HepG2 (cell line): ENCODE data around the gene AGTPBP1. TPM values are rescaled to one million over a fixed set of nuclear protein-coding genes. Genes with fewer than 3 reads are reported as not detected.

Experiments
- HNRNPK ChIP-seq: fragments of 200-400 bp; formaldehyde crosslinking; IDR thresholded peaks from 2 replicates; pipeline ENCODE4 v1.6.1; 2018; ENCODE audit warnings: low read length, low read depth, moderate library complexity, mild to moderate bottlenecking; ENCODE audit not compliant: poor library complexity, severe bottlenecking
- HOXA3 ChIP-seq: sonication (generic); formaldehyde crosslinking; IDR thresholded peaks from 2 replicates; pipeline ENCODE4 v1.5.0; 2020; ENCODE audit warnings: missing genetic modification reagents
- KIAA2018 ChIP-seq: sonication (generic); formaldehyde crosslinking; IDR thresholded peaks from 2 replicates; pipeline ENCODE4 v1.5.0; 2020; ENCODE audit warnings: mild to moderate bottlenecking, missing genetic modification reagents, borderline replicate concordance
- KLF11 ChIP-seq: IDR thresholded peaks from 2 replicates; pipeline ENCODE4 v1.6.1; 2016; ENCODE audit warnings: missing compliant biosample characterization
- KLF16 ChIP-seq, 2 experiments: sonication (generic) in 1 of 2; formaldehyde crosslinking in 1 of 2; IDR thresholded peaks; 2 replicates each; pipeline versions ENCODE4 v1.6.1 to v1.8.0; 2016 to 2023; ENCODE audit warnings: missing genetic modification reagents in 2 of 2, missing compliant biosample characterization in 1 of 2
- MAZ ChIP-seq, 2 experiments: sonication (generic) in 1 of 2; formaldehyde crosslinking in 1 of 2; IDR thresholded peaks; 2 replicates each; pipeline versions ENCODE4 v1.5.0 to v1.6.1; 2012 to 2020; ENCODE audit warnings: low read depth in 2 of 2, mild to moderate bottlenecking in 2 of 2, borderline replicate concordance in 1 of 2, improper control_type of control experiment in 1 of 2, low read length in 1 of 2, missing genetic modification reagents in 1 of 2, moderate library complexity in 1 of 2
- NR2F1 ChIP-seq, 2 experiments: fragments of 450-650 bp in 1 of 2; formaldehyde crosslinking in 1 of 2; IDR thresholded peaks; 2 replicates each; pipeline versions ENCODE4 v1.5.0 to v1.6.1; 2016 to 2020; ENCODE audit warnings: mild to moderate bottlenecking in 1 of 2, missing compliant biosample characterization in 1 of 2, missing genetic modification reagents in 1 of 2, moderate library complexity in 1 of 2
- SP2 ChIP-seq: sonication (generic); formaldehyde crosslinking; IDR thresholded peaks from 2 replicates; pipeline ENCODE4 v1.5.1; 2020; ENCODE audit warnings: mild to moderate bottlenecking, missing genetic modification reagents
- TBX3 ChIP-seq: fragments of 450-650 bp; IDR thresholded peaks from 2 replicates; pipeline ENCODE4 v1.6.1; 2017; ENCODE audit warnings: antibody characterized with exemption, mild to moderate bottlenecking, inconsistent platforms, borderline replicate concordance
- U2AF1 ChIP-seq: fragments of 200-400 bp; formaldehyde crosslinking; optimal IDR thresholded peaks from 2 replicates; pipeline ENCODE3; 2017; ENCODE audit warnings: mild to moderate bottlenecking, low read depth, low read length
- ZNF17 ChIP-seq: sonication (generic); formaldehyde crosslinking; IDR thresholded peaks from 2 replicates; pipeline ENCODE4 v1.5.0; 2020; ENCODE audit warnings: mild to moderate bottlenecking, missing genetic modification reagents
- ZNF883 ChIP-seq: sonication (generic); formaldehyde crosslinking; IDR thresholded peaks from 2 replicates; pipeline ENCODE4 v1.5.1; 2020; ENCODE audit warnings: mild to moderate bottlenecking, missing genetic modification reagents; ENCODE audit errors: not compliant biosample characterization
- polyA plus RNA-seq, 8 experiments: library from polyadenylated mRNA; depleted of rRNA in 3 of 8; stranded (reverse) in 7 of 8; unstranded in 1 of 8; fragments of >200 nt; fragmentation: Illumina TruSeq in 4 of 8; extraction: Trizol in 4 of 8; gene quantifications; 2 replicates each; pipeline versions ENCODE4 v1.2.1 to v1.2.3, GENCODE V29; 2011 to 2016; ENCODE audit warnings: low read depth in 4 of 8, missing spikeins in 1 of 8, mixed read lengths in 1 of 8; ENCODE audit not compliant: insufficient read depth in 1 of 8
- total RNA-seq, 5 experiments: library from RNA; depleted of rRNA; stranded (reverse); fragments of >200 nt; fragmentation: Illumina TruSeq; extraction: Trizol; gene quantifications; 2 replicates each; pipeline ENCODE4 v1.2.3, GENCODE V29; 2016; ENCODE audit warnings: low read depth in 1 of 5

Gene AGTPBP1
- total and polyA plus RNA-seq, 2 of the 13 experiments (the other 11 are each of a cell fraction or from before 2014, with no cell fraction given), result 9.7 to 22.3 TPM

- TF ChIP-seq HNRNPK (no peak), ZNF17 (no peak), U2AF1 (no peak), KLF11 (CRISPR knock-in tag) (no peak), TBX3 (no peak), HOXA3 (CRISPR knock-in tag) (no peak), NR2F1 (CRISPR knock-in tag; IDR thresholded peaks at IDR 0.05) (no peak), KIAA2018 (CRISPR knock-in tag) (no peak), SP2 (CRISPR knock-in tag) (no peak), MAZ (IDR thresholded peaks at IDR 0.05; ENCODE audit: borderline replicate concordance, low read depth, low read length) (no peak), MAZ (CRISPR knock-in tag; IDR thresholded peaks at IDR 0.05; ENCODE audit: low read depth) (no peak), ZNF883 (CRISPR knock-in tag) (no peak), KLF16 (CRISPR knock-in tag; IDR thresholded peaks at IDR 0.05) (no peak)
These were observed 15.0 kb downstream of the AGTPBP1 start (continued) for GRCh38 chr9:85726737-85727136.
